Measurements from ENCODE around the gene ABLIM1.
"Not testable (repeated sequence)": the region's sequence is repeated elsewhere in the genome, so short reads cannot be mapped to it uniquely, and the experiment has no call there.

ABLIM1 gene

GRCh38 chr10:114658175-114658574 is at the start of gene ABLIM1:
Gene ABLIM1, minus strand, starts transcription at chr10:114658275. Its CDS starts 75 bp downstream, at chr10:114658200.
- no peak for TF ChIP-seq CTCF (IDR thresholded peaks at IDR 0.05)
- TF ChIP-seq ZFX (IDR thresholded peaks at IDR 0.05; ENCODE audit: borderline replicate concordance) = no peak
- H3K27ac ChIP-seq = no peak within 1 kb of the TSS

- TF ChIP-seq ZFX (IDR thresholded peaks at IDR 0.05; ENCODE audit: borderline replicate concordance) (no peak), CTCF (IDR thresholded peaks at IDR 0.05) (no peak)
- H3K27ac ChIP-seq = no peak overlapping the region
Measured at GRCh38 chr10:114706458-114707055, 48.5 kb upstream of the ABLIM1 start.

- H3K27ac ChIP-seq = no peak overlapping the region
- TF ChIP-seq ZFX (IDR thresholded peaks at IDR 0.05; ENCODE audit: borderline replicate concordance) (no peak), CTCF (IDR thresholded peaks at IDR 0.05) (no peak)
Measured at GRCh38 chr10:114704679-114705078, 46.6 kb upstream of the ABLIM1 start.

- H3K27ac ChIP-seq = no peak overlapping the region
- TF ChIP-seq CTCF (IDR thresholded peaks at IDR 0.05) (peak; percentile 84), ZFX (IDR thresholded peaks at IDR 0.05; ENCODE audit: borderline replicate concordance) (no peak)
Measured at GRCh38 chr10:114703377-114704107, 45.5 kb upstream of the ABLIM1 start.

- TF ChIP-seq ZFX (IDR thresholded peaks at IDR 0.05; ENCODE audit: borderline replicate concordance) (no peak), CTCF (IDR thresholded peaks at IDR 0.05) (no peak)
- H3K27ac ChIP-seq = no peak overlapping the region
Measured at GRCh38 chr10:114698271-114699061, 40.4 kb upstream of the ABLIM1 start.

- H3K27ac ChIP-seq = no peak overlapping the region
- no peak for TF ChIP-seq CTCF (IDR thresholded peaks at IDR 0.05)
- no peak for TF ChIP-seq ZFX (IDR thresholded peaks at IDR 0.05; ENCODE audit: borderline replicate concordance)
Measured at GRCh38 chr10:114697061-114697598, 39.1 kb upstream of the ABLIM1 start.

GRCh38 chr10:114696301-114696700 is 38.2 kb upstream of the ABLIM1 start:
- H3K27ac ChIP-seq = not testable (repeated sequence)

Data from 22Rv1 (cell line).